ENCODE results near the gene ACMSD. TPM values are rescaled to one million over a fixed set of nuclear protein-coding genes. Genes with fewer than 3 reads are reported as not detected.
"Not testable (repeated sequence)": the region's sequence is repeated elsewhere in the genome, so short reads cannot be mapped to it uniquely, and the experiment has no call there.

ACMSD gene
- total RNA-seq, 1 donor from 2014 or later, result not detected

GRCh38 chr2:134897932-134898331 lies 59.5 kb downstream of the ACMSD start:
- no peak for DNase-seq
- ATAC-seq, result no peak
- intact Hi-C loops (cut with micrococcal nuclease), result loop anchor here (5.0 kb wide), 1 partner anchor 446 kb away; no protein-coding TSS in a partner anchor

GRCh38 chr2:134899204-134899603 lies 60.8 kb downstream of the ACMSD start:
- intact Hi-C loops (cut with micrococcal nuclease), result loop anchor here (5.0 kb wide), 1 partner anchor 447 kb away; no protein-coding TSS in a partner anchor
- DNase-seq, result no peak
- no peak for ATAC-seq

DNA sequence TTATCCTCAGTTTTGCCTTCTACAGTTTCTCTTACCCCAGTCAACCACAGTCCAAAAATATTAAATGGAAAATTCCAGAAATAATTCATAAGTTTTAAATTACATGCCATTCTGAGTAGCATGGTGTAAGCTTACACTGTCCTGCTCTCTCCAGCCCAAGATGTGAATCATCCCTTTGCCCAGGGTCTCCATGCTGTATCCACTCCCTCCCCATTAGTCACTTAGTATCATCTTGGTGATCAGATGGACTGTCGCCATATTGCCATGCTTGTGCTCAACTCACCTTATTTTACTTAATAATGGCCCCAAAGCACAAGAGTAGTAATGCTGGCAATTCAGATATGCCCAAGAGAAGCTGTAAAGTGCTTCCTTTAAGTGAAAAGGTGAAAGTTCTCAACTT lies 61.7 kb downstream of the ACMSD start:
- intact Hi-C loops (cut with micrococcal nuclease), result no loop called here
- ATAC-seq (no peak), DNase-seq (no peak)

- DNase-seq; intact Hi-C loops (cut with micrococcal nuclease); ATAC-seq: not testable (repeated sequence)
Observed at GRCh38 chr2:134903701-134904100, 65.3 kb downstream of the ACMSD start.

DNA sequence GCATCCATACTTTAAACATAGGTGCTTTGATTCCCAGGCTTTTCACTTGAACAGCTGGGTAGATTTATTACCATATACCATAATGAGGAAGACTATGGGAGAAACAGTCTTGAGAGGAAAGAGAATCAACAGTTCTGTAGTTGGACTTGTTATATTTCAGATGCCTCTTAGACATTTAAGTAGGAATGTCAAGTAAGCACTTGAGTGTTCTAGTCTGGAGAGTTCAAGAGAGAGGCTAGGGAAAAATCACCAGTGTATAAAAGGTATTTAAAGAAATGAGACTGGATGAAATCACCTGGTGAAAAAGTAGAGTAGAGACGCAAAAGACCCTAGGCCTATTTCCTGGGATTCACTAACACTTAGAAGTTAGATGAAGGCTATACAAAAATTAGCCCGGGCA lies 66.8 kb downstream of the ACMSD start:
- intact Hi-C loops (cut with micrococcal nuclease), result no loop called here
- ATAC-seq, result no peak
- DNase-seq, result no peak

GRCh38 chr2:134906726-134907125 lies 68.3 kb downstream of the ACMSD start:
- ATAC-seq, result no peak
- intact Hi-C loops (cut with micrococcal nuclease), result no loop called here

DNA sequence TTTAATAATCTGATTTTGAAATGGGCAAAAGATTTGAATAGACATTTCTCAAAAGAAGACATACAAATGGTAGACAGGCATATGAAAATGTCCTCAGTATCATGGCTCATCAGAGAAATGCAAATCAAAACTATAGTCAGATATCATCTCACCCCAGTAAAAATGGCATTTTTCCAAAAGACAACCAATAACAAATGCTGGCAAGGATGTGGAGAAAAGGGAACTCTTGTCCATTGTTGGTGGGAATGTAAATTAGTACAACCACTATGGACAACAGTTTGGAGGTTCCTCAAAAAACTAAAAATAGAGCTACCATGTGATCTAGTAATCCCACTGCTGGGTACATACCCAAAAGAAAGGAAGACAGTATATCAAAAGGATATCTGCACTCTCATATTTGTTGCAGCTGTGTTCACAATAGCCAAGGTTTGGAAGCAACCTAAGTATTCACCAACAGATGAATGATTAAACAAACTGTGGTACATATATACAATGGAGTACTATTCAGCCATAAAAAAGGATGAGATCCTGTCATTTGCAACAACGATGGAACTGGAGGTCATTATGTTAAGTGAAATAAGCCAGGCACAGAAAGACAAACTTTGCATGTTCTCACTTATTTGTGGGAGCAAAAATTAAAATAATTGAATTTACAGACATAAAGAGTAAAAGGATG lies 69.2 kb downstream of the ACMSD start:
- ATAC-seq; DNase-seq; intact Hi-C loops (cut with micrococcal nuclease): not testable (repeated sequence)

More at GRCh38 chr2:134906726-134907125, 68.3 kb downstream of the ACMSD start:
- DNase-seq, result no peak

GRCh38 chr2:134910763-134911399 lies 72.5 kb downstream of the ACMSD start:
- ATAC-seq, result no peak
- intact Hi-C loops (cut with micrococcal nuclease), result no loop called here
- no peak for DNase-seq

GRCh38 chr2:134911400-134911785 lies 73.0 kb downstream of the ACMSD start:
- intact Hi-C loops (cut with micrococcal nuclease), result no loop called here
- ATAC-seq (no peak), DNase-seq (no peak)

DNA sequence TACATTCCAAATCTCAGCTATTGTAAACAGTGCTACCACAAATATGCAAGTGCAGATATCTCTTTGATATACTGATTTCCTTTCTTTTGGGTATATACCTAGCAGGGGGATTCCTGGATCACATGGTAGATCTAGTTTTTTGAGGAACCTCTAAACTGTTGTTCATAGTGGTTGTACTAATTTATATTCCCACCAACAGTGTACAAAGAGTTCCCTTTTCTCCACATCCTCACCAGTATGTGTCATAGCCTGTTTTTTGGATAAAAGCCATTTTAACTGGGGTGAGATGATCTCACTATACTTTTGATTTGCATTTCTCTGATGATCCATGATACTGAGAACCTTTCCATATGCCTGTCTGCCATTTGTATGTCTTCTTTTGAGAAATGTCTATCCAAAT lies 73.9 kb downstream of the ACMSD start:
- intact Hi-C loops (cut with micrococcal nuclease), result no loop called here
- ATAC-seq (no peak), DNase-seq (no peak)

DNA sequence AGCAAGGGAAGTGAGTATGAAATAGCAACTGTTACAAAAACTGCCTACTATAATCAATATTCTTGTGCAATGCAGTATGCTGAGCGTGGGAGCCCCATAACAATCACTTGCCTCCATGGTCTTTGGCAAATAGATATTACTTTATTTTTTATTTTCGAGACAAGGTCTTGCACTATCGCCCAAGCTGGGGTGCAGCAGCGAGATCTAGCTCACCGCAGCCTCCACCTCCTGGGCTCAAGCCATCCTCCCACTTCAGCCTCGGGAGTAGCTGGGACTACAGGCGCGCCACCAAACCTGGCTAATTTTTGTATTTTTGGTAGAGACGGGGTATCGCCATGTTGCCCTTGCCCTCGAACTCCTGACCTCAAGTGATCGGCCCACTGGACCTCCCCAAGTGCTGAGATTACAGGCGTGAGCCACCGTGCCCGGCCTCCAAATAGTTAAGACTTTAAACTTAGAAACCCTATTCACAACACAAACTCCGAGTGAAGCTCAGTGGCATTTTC lies 79.0 kb downstream of the ACMSD start:
- intact Hi-C loops (cut with micrococcal nuclease), result no loop called here
- ATAC-seq (no peak), DNase-seq (peak; percentile 36)

DNA sequence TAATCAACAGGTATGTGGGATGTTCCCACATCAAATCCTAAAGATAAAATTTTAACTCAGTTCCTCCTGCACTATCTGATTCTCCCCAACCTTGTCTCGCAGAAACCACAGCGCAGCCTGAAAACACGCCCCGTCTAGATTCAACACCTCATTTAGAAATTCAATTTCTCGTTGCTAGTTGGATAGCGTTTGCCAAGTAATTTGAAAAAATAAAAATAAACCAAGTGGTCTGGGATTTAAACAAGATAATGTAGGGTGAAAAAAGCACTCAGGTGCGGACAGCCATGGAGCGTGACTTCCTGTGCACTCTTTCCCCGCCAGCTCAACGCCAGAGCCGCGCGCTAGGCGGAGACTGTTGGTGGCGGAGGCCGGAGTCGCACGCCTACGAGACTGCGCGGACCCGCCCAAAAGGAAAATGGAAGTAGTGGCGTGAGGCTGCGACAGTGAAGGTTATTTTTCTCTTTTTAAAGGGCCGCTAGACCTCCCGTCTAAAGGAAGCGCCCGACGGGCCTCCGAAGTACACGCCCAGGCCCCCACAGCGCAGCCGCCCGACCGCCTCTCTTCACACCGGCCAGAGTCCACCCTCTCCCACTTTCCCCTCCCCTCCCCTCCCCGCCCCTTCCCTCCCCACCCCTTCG lies 79.6 kb downstream of the ACMSD start:
- DNase-seq (no peak), ATAC-seq (peak; percentile 83)
- intact Hi-C loops (cut with micrococcal nuclease), result no loop called here

DNA sequence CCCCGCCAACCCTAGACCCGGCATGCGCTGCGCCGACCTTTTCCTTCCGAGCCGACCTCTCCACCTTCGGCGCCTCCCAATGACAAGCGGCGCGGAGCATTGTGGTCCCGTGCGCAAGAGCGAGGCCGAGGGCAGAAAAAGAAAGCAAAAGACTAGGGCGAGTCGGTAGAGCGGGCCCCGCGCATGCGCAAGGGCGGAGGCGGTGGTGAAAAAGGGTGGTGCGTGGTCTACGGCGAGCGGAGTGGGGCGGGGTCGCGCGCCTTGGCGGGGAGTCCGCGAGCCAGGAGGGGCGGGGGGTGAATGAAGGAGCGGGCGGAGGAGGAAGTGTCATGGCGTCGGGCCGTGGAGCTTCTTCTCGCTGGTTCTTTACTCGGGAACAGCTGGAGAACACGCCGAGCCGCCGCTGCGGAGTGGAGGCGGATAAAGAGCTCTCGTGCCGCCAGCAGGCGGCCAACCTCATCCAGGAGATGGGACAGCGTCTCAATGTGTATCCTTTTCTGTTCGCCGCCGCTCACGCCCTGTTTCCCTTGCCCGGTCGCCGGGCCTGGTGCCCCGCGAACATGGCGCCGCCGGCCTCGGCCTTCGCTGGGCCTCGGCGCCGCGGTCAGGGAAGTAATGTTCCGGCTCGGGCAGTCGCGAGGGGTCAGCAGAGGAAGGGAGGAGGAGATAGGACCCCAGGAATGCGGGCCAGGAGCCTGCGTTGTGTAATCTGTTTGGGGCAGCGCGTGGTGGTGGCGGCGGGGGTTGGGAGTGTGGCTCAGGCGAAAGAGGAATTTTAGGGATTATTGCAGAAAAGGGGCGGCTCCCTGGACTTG lies 80.3 kb downstream of the ACMSD start, which contains the start of gene CCNT2:
TSS of gene CCNT2 (plus strand) at position 297 of the 815 bp plus-strand sequence. CDS start at position 330, 33 bp downstream.
- intact Hi-C loops (cut with micrococcal nuclease), result no loop called here
- ATAC-seq, result peak; percentile 92

GRCh38 chr2:134919341-134920210 lies 81.2 kb downstream of the ACMSD start:
- intact Hi-C loops (cut with micrococcal nuclease), result no loop called here
- ATAC-seq (peak; percentile 5), DNase-seq (no peak)

More for the DNA sequence above, 80.3 kb downstream of the ACMSD start, which contains the start of gene CCNT2:
- DNase-seq, result peak; percentile 100

GRCh38 chr2:134924912-134925311 lies 86.5 kb downstream of the ACMSD start:
- ATAC-seq (no peak), DNase-seq (no peak)
- intact Hi-C loops (cut with micrococcal nuclease), result no loop called here

- no peak for DNase-seq
- intact Hi-C loops (cut with micrococcal nuclease), result no loop called here
- ATAC-seq, result peak; percentile 35
Observed at GRCh38 chr2:134926231-134926931, 88.0 kb downstream of the ACMSD start.

- DNase-seq (no peak), ATAC-seq (peak; percentile 34)
- intact Hi-C loops (cut with micrococcal nuclease), result no loop called here
Observed at GRCh38 chr2:134927195-134927594, 88.8 kb downstream of the ACMSD start.

All from left ventricle myocardium superior (tissue), 1 donor.